Prostate gland (tissue), 2 donors: ENCODE measurements around the gene RBM3. TPM values are rescaled to one million over a fixed set of nuclear protein-coding genes. Genes with fewer than 3 reads are reported as not detected.
A peak's percentile ranks its signal among the peaks of the same experiment; 100 is the strongest.

ENCODE experiments used
- DNase-seq: peaks from one replicate; pipeline ENCODE4 v3.0.0-alpha.2; 2019; ENCODE audit warnings: low spot score
- H3K27ac ChIP-seq, 2 donors: fragments of 200-600 bp; sonication (generic); 2 replicates each; pipeline ENCODE4 v1.5.1; 2017 to 2019
- H3K27me3 ChIP-seq: fragments of 200-600 bp; sonication (generic); replicated peaks from 2 replicates; pipeline ENCODE4 v1.5.1; 2019; ENCODE audit not compliant: insufficient read depth
- H3K36me3 ChIP-seq, 2 donors: fragments of 200-600 bp; sonication (generic); 1 replicate in 1 of 2; 2 replicates in 1 of 2; pipeline versions ENCODE4 v1.5.1 to v1.8.1; 2017 to 2019
- H3K4me1 ChIP-seq: fragments of 200-600 bp; sonication (generic); replicated peaks from 2 replicates; pipeline ENCODE4 v1.5.1; 2019
- H3K4me3 ChIP-seq, 2 donors: fragments of 200-600 bp; sonication (generic); 2 replicates each; pipeline ENCODE4 v1.5.1; 2017 to 2019
- H3K9me3 ChIP-seq: fragments of 200-600 bp; sonication (generic); 2 replicates; pipeline ENCODE4 v1.5.1; 2017
- CTCF ChIP-seq, 4 experiments: fragments of 200-600 bp in 2 of 4; fragments of 450-650 bp in 2 of 4; sonication (generic) in 2 of 4; IDR thresholded peaks; 1 replicate in 3 of 4; 2 replicates in 1 of 4; pipeline ENCODE4 v1.5.1; 2016 to 2019; ENCODE audit warnings: antibody characterized with exemption in 4 of 4, mild to moderate bottlenecking in 2 of 4, moderate library complexity in 2 of 4
- POLR2A ChIP-seq: fragments of 450-650 bp; IDR thresholded peaks from one replicate; pipeline ENCODE4 v1.6.1; 2016; ENCODE audit warnings: antibody characterized with exemption, mild to moderate bottlenecking
- POLR2AphosphoS5 ChIP-seq: sonication (generic); formaldehyde crosslinking; IDR thresholded peaks from one replicate; pipeline ENCODE4 v1.6.1; 2017; ENCODE audit warnings: antibody characterized with exemption
- WGBS: methylation state at CpG from one replicate; pipeline ENCODE4 v1.1.5; 2018; 5-methylcytosine and 5-hydroxymethylcytosine counted together
- intact Hi-C: fragments of 100-400 bp; cut with DNase I; formaldehyde crosslinking; loops from one replicate; pipeline ENCODE4 v1.14.2; 2022
- total RNA-seq, 2 donors: library from RNA; depleted of rRNA; stranded (reverse); fragments of >200 nt; gene quantifications; one replicate each; pipeline ENCODE4 v1.1.0, GENCODE V29; 2016

The RBM3 gene
- total RNA-seq, 2 donors from 2014 or later, result 155 to 169 TPM

- TF ChIP-seq POLR2A (no peak), POLR2AphosphoS5 (no peak), CTCF (IDR thresholded peaks at IDR 0.05) (no peak)
- 88% methylated on average over 11 of the region's 14 CpGs for WGBS
- Histone ChIP-seq H3K4me1 (no peaks in the 10 kb centered on the region), H3K36me3 (no peaks in the 10 kb centered on the region), H3K27me3 (no peaks in the 10 kb centered on the region), H3K27ac (no peak overlapping the region), H3K9me3 (no peaks in the 10 kb centered on the region), H3K4me3 (no peak overlapping the region)
- DNase-seq, result no peak
- intact Hi-C loops, result no loop called here
Observed at GRCh38 chrX:48560056-48560455, 14.2 kb upstream of the RBM3 start.

GRCh38 chrX:48560681-48561080 is 13.6 kb upstream of the RBM3 start:
- no peak overlapping the region for H3K4me3 ChIP-seq
- no peaks in the 10 kb centered on the region for H3K9me3 ChIP-seq
- WGBS, result 98% methylated on average over 12 of the region's 12 CpGs
- H3K36me3 ChIP-seq, result no peaks in the 10 kb centered on the region
- TF ChIP-seq POLR2AphosphoS5 (no peak), CTCF (IDR thresholded peaks at IDR 0.05) (no peak), POLR2A (no peak)
- no peaks in the 10 kb centered on the region for H3K4me1 ChIP-seq
- intact Hi-C loops, result no loop called here
- DNase-seq, result no peak
- H3K27ac ChIP-seq, result no peak overlapping the region
- no peaks in the 10 kb centered on the region for H3K27me3 ChIP-seq

- Histone ChIP-seq H3K36me3 (no peaks in the 10 kb centered on the region), H3K27me3 (no peaks in the 10 kb centered on the region), H3K9me3 (no peaks in the 10 kb centered on the region), H3K4me1 (no peaks in the 10 kb centered on the region), H3K27ac (no peak overlapping the region), H3K4me3 (no peak overlapping the region)
- no peak for TF ChIP-seq POLR2A
- no peak for TF ChIP-seq CTCF (IDR thresholded peaks at IDR 0.05)
- TF ChIP-seq POLR2AphosphoS5, result no peak
- intact Hi-C loops, result no loop called here
- 89% methylated on average over 1 of the region's 1 CpG for WGBS
- DNase-seq, result no peak
Observed at GRCh38 chrX:48569958-48570357, 4.3 kb upstream of the RBM3 start.

GRCh38 chrX:48573690-48574269 is 504 bp upstream of the RBM3 start:
- H3K9me3 ChIP-seq, result no peaks in the 10 kb centered on the region
- H3K27me3 ChIP-seq, result no peaks in the 10 kb centered on the region
- no peaks in the 10 kb centered on the region for H3K36me3 ChIP-seq
- H3K4me1 ChIP-seq, result no peaks in the 10 kb centered on the region
- 32% methylated on average over 19 of the region's 19 CpGs for WGBS
- no peak for DNase-seq
- no peak for TF ChIP-seq POLR2A
- TF ChIP-seq POLR2AphosphoS5, result no peak
- no peak for TF ChIP-seq CTCF (IDR thresholded peaks at IDR 0.05)
- peak overlapping the region; percentile 97 for H3K27ac ChIP-seq
- peak overlapping the region; percentile 55 to 62 for H3K4me3 ChIP-seq
- intact Hi-C loops, result no loop called here

GRCh38 chrX:48575642-48576041 is 1.4 kb downstream of the RBM3 start:
- no peak for DNase-seq
- TF ChIP-seq CTCF (IDR thresholded peaks at IDR 0.05) (no peak), POLR2AphosphoS5 (no peak), POLR2A (no peak)
- no peaks in the 10 kb centered on the region for H3K36me3 ChIP-seq
- no peaks in the 10 kb centered on the region for H3K27me3 ChIP-seq
- peak overlapping the region in 1 of 2 donors; percentile 55 for H3K4me3 ChIP-seq
- 68% methylated on average over 7 of the region's 13 CpGs for WGBS
- intact Hi-C loops, result no loop called here
- H3K9me3 ChIP-seq, result no peaks in the 10 kb centered on the region
- H3K27ac ChIP-seq, result peak overlapping the region in 1 of 2 donors; percentile 97
- no peaks in the 10 kb centered on the region for H3K4me1 ChIP-seq
